NT2/D1 (cell line): ENCODE results near the gene HUS1.

Experiments
- SUZ12 ChIP-seq: IDR thresholded peaks from 2 replicates; pipeline ENCODE4 v1.6.1; 2011; ENCODE audit not compliant: insufficient read length, insufficient read depth; ENCODE audit errors: extremely low read depth
- YY1 ChIP-seq: IDR thresholded peaks from 2 replicates; pipeline ENCODE4 v1.6.1; 2011; ENCODE audit not compliant: insufficient read length, insufficient read depth
- ZNF274 ChIP-seq: IDR thresholded peaks from 2 replicates; pipeline ENCODE4 v1.6.1; 2011; ENCODE audit warnings: mild to moderate bottlenecking, low read depth, low read length

DNA sequence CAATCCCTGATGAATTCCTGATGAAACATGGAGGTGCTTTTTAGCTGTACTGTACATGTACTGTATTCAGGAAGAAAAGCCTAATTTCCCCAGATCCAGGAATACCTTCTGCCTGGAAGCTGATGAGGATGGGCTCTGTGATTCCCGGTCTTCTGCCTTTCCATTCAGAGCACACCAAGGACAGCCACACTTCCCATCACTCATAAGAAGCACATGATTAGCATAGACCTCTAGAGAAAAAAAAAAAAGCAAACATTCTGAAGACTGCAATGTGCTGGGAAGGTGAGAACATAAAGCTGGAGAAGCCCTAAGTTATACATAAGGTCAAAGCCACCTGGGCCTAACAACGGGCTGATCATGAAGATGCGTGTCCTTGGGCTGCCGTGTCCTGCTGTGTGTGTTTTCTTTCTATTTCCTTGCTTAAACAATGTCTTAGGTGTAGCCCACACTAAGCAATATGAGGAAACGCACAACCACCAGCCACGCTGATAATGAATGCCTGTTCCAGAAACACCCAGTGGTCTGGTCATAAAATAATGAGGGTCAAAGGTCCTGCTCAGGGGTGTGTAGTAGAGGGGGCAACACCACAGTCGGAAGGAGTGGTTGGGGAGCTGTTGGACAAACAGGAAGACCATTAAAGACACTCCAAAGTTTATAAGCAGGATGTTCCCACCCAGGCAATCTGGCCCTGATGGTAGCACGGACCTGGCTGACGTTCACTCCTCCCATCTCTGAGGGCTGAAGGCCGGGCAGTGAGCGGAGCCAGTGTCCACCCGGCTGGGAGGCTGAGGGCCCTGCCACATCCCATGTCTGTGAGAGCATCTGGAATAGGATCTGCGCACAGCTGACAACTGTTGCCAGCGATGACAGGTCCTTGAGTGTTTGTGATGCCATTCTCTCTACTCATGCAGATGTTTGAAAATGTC, 39.1 kb downstream of the HUS1 start:
- TF ChIP-seq YY1: no peak
- no peak for TF ChIP-seq ZNF274
- no peak for TF ChIP-seq SUZ12
